ENCODE results near the gene MTUS2.

The MTUS2 gene

DNA sequence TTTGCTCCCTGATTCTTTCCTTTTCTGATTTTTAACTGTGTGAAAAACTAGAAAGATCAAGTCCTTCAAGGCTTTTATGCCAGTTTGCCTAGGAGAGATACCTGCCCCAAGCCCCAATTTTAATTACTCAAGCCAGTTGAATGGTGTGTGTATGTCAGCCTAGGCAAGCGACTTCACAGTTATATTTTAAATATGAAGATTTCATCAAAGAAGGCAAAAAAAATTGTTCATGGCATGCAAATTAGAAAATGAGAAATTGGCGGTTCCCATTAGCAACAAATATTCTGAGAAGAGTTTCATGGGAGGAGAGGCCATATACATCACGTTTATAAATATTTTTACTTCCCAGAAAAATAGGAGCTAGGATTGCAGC is 607.8 kb downstream of the MTUS2 start:
- DNase-seq (ENCODE audit: extremely low read depth, low read depth): no peak
- TF ChIP-seq, protein P1, sequence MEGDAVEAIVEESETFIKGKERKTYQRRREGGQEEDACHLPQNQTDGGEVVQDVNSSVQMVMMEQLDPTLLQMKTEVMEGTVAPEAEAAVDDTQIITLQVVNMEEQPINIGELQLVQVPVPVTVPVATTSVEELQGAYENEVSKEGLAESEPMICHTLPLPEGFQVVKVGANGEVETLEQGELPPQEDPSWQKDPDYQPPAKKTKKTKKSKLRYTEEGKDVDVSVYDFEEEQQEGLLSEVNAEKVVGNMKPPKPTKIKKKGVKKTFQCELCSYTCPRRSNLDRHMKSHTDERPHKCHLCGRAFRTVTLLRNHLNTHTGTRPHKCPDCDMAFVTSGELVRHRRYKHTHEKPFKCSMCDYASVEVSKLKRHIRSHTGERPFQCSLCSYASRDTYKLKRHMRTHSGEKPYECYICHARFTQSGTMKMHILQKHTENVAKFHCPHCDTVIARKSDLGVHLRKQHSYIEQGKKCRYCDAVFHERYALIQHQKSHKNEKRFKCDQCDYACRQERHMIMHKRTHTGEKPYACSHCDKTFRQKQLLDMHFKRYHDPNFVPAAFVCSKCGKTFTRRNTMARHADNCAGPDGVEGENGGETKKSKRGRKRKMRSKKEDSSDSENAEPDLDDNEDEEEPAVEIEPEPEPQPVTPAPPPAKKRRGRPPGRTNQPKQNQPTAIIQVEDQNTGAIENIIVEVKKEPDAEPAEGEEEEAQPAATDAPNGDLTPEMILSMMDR (IDR thresholded peaks at IDR 0.05; ENCODE audit: low read depth, low read length): no peak

DNA sequence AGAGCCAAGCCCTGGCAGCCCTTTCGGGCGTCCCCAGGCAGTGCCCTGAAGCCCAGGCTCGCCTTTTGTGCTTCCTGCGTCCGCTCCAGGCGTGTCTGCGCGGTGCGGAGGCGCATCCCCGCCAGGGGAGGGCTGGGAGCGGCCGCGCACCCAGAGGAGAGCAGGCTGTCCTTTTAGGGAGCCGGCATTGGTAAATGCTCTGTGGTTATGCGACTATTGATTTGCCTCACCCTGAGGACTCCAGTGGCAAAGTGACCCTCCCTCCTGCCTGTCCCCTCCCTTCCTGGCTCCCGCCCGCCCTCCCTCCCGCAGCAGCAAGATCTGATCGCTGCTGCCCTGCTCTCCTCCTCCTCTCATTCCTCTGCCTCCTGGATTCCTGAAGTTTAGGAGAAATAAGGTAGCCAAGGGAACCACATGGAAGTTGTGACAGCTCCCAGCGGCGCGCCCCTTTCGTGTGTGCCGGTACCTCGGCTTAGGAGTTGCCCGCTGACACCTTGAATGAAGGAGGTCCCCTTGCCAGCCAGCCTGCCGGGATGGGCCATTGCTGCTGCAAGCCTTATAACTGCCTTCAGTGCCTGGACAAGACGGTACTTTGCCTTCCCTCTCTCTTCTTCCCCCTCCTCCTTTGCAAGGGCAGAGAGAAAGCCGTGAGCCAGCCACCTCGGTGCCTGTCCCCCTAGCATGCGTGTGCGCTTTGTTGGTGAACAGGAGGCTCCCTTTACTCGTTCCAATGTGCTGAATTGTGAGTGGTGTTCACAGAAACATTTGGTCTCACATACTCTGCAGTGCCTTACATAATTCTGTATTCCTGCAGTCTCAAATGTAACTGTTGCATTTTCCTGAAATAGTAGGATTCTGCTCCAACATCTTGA is 608.4 kb downstream of the MTUS2 start:
- DNase-seq (ENCODE audit: extremely low read depth, low read depth): no peak
- TF ChIP-seq, protein P1 (IDR thresholded peaks at IDR 0.05; ENCODE audit: low read depth, low read length): no peak

DNA sequence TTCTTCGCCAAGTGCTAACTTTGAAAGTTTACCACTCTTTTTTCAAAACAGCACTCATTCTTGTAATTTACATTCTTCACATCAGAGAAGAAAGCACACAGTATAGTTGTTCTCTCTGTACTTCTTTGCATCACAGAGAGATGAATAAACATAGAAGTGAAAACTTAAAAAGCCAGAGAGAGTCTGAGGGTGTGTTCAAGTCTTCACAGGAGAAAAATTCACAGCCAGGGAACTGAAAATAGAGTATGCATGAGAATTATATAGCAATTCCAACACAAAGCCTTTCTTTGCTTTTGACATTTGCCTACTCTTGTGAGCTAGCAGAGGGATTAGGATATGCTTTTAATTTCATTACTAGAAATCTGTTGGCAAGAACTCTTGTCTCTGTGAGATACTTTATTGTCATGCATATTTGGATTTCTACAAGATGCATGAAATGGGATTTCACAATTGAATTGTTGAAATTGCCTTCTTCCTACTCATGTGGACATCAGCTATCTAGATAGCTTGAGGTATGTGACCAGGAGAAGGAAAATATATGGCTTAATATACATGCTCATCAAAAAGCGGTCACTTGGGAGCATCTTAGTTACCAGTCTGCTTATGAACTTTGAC is 609.3 kb downstream of the MTUS2 start:
- no peak for DNase-seq (ENCODE audit: extremely low read depth, low read depth)
- TF ChIP-seq, protein P1 (IDR thresholded peaks at IDR 0.05; ENCODE audit: low read depth, low read length): no peak

DNA sequence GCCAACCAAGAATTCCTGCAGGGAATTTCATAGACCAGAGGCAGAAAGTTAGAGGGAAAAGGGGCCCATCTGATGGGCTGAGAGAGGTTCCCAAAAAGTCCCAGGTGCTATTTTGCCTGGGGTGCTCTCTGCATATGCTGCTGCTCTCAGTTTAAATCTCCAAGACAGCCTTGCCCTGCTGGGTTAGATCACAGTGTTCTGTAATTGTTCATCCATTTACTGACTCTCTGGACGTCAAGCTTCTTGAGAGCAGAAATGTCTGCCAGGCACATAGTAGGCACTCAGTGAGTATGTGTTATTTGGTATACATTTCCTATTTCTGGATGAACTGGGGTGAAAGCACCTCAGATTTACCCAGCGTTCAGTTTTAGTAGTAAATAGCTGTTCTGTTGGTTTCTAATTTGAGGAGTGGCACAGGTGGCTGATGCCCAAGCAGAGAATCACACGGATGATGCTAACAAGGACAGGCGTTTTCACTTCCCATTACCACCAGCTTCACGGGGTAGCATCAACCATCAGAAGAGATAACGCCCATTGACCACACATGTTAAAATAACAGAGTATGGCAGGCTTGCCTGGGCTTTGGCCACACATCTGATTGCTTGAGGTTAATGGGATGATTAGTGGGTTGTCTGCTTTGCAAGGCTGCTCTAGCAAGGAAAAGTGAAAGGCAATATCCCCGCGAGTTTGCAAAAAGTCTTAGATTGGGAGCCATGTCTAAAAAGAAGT is 614.2 kb downstream of the MTUS2 start:
- TF ChIP-seq, protein P1 (IDR thresholded peaks at IDR 0.05; ENCODE audit: low read depth, low read length): no peak
- no peak for DNase-seq (ENCODE audit: extremely low read depth, low read depth)

DNA sequence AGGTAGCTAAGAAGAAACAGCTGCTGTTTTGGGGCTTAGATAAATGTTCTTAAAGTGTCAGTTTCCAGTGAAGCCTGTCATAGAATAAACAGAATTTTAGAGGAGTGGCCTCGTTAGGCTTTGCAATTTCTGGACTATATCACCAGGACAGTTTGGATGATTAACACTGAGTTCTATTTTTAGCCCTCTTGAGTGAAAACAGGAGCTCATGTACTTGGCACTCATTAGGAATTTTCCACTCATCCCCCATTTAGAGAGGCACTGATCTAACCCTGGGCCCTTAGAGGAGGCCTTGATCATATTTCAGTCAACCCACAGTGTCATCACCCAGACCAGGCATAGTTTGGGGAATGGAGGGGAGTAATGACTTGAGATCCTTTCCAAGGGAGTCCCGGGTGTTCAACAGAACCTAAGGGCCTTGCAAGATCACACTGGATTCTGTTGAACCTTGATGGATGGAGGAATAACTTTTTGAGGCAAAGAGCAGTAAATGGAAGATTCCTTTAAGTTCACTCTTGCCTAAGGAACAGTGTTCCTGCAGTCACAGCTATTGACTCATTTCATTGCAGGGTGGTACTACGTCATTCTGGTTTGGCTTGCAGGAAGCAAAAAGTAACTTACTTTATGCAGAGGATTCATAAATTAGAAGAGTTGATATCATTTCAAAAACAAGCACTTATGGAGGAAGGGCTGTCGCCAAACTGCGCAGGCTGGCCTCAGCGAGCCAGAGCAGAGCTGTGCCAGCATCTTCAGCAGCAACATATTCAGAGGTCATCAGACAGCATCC is 615.2 kb downstream of the MTUS2 start:
- peak; percentile 34 for DNase-seq (ENCODE audit: extremely low read depth, low read depth)
- TF ChIP-seq, protein P1 (IDR thresholded peaks at IDR 0.05; ENCODE audit: low read depth, low read length): no peak

DNA sequence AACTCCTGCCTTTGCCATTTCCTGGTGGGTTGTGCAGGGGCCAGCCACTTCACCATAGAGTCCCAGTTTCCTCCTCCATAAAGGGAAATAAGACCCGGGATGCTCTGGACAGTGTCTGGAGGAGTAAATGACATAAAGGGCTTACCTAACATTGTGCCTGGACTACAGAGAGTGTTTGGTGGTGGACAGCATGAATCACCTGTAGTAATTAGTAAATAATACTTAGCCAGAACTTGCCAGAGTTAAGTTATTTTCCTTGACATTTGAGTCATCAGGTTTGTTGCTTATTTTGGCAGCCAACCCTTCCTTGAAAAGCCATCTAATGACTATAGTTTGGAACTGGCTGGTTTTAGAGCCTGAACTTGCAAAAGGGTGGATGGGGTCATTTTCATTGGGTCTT is 616.2 kb downstream of the MTUS2 start:
- TF ChIP-seq, protein P1 (IDR thresholded peaks at IDR 0.05; ENCODE audit: low read depth, low read length): no peak
- peak; percentile 19 for DNase-seq (ENCODE audit: extremely low read depth, low read depth)

All from AG09319 (cell line).